ENCODE measurements around the gene ATG7.
"Not testable (repeated sequence)": the region's sequence is repeated elsewhere in the genome, so short reads cannot be mapped to it uniquely, and the experiment has no call there.

ATG7 gene

GRCh38 chr3:11498177-11498576, 226.0 kb downstream of the ATG7 start:
- no peak for DNase-seq (ENCODE audit: extremely low read depth, low read depth)
- TF ChIP-seq CTCF (IDR thresholded peaks at IDR 0.05; ENCODE audit: low read depth, low read length, missing control alignments) = no peak
- H3K4me3 ChIP-seq (replicated peaks; ENCODE audit: low read depth, low read length) = no peak overlapping the region

DNA sequence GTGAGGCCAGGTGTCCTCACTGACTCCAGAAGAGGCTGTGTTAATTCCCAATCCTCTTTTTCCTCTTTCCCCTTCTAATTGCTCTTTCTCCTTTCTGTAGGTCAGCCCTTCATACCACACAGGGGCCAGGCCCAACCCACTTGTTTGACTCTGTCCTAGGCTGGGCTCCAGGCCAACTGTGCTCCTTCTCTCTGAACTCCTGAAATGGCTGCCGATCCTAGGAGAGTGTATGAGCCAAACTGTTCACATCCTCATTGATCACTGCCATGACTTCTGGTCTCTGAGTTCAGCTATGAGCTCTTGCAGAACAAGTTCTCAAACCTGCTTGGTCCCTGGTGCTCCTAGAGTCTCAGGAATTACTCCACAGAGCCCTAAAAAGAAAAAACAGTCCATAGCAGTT, 226.4 kb downstream of the ATG7 start:
- H3K4me3 ChIP-seq (replicated peaks; ENCODE audit: low read depth, low read length) = no peak overlapping the region
- no peak for TF ChIP-seq CTCF (IDR thresholded peaks at IDR 0.05; ENCODE audit: low read depth, low read length, missing control alignments)
- no peak for DNase-seq (ENCODE audit: extremely low read depth, low read depth)

GRCh38 chr3:11499144-11499543, 226.9 kb downstream of the ATG7 start:
- peak; percentile 84 for DNase-seq (ENCODE audit: extremely low read depth, low read depth)
- H3K4me3 ChIP-seq (replicated peaks; ENCODE audit: low read depth, low read length) = no peak overlapping the region
- no peak for TF ChIP-seq CTCF (IDR thresholded peaks at IDR 0.05; ENCODE audit: low read depth, low read length, missing control alignments)

- not testable (repeated sequence) for DNase-seq (ENCODE audit: extremely low read depth, low read depth); H3K4me3 ChIP-seq (replicated peaks; ENCODE audit: low read depth, low read length)
Measured at GRCh38 chr3:11502413-11502812, 230.2 kb downstream of the ATG7 start.

DNA sequence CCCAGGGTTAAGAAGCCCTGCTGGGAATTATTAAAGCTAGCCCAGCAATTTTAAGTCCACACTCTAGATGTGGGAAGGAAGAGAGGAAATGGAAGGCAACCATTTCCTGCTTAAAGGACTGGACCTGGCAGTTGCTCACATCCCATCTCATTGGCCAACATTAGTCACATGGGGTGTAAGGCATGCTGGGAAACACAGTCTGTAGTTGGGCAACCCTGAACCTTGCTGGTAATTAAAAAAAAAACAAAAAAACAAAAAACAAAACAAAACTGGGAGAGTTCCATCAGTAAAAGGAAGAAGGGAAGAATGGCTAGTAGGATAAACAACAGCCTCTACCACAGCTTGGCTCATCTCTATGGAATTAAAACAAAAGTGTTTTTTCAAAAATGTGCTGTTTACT, 235.5 kb downstream of the ATG7 start:
- H3K4me3 ChIP-seq (replicated peaks; ENCODE audit: low read depth, low read length) = no peak overlapping the region
- no peak for TF ChIP-seq CTCF (IDR thresholded peaks at IDR 0.05; ENCODE audit: low read depth, low read length, missing control alignments)
- no peak for DNase-seq (ENCODE audit: extremely low read depth, low read depth)

GRCh38 chr3:11508346-11509172, 236.4 kb downstream of the ATG7 start:
- no peak overlapping the region for H3K4me3 ChIP-seq (replicated peaks; ENCODE audit: low read depth, low read length)
- no peak for DNase-seq (ENCODE audit: extremely low read depth, low read depth)
- TF ChIP-seq CTCF (IDR thresholded peaks at IDR 0.05; ENCODE audit: low read depth, low read length, missing control alignments) = no peak

DNA sequence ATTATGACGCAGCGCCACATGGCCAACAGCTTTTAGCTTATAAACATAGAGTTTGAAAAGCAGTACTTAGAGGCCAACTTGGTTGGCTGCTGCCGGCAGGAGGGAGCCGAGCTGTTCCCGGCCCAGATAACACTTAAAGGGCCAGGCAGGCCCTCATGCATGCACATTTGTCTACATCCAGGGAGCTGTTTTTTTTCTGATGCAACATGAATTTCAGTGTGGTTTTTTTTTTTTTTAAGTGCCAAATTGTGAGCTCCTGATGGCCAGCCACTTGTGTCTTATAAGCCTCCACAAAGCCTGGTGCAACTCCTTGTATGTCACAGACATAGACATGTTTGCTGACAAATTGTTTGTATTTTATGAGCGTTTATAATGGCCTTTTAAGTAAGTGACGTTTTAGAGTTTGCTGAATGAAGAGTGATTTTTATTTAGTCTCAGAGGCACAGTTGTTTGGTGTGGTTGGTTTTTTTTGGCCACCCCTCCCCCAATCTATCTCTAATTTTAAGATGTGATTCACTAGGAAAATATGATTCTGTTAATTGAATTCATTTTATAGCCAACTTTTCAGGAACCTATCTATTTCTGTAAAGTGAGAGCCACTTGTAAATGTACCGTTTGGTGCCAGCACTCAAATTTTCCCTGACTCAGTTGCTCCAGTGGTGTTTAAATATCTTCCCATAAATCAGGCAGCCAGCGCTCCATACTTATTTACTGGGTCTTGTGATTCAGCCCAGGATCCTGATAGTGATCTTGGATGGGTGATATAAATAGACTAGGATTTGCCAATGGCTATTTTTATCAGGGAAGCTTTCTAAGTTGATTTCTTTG, 237.2 kb downstream of the ATG7 start:
- peak; percentile 84 for DNase-seq (ENCODE audit: extremely low read depth, low read depth)
- H3K4me3 ChIP-seq (replicated peaks; ENCODE audit: low read depth, low read length) = no peak overlapping the region
- TF ChIP-seq CTCF (IDR thresholded peaks at IDR 0.05; ENCODE audit: low read depth, low read length, missing control alignments) = peak; percentile 16
